WTC11 (cell line): ENCODE data around the gene PRKCG. TPM values are rescaled to one million over a fixed set of nuclear protein-coding genes. Genes with fewer than 3 reads are reported as not detected.

Source experiments
- ATAC-seq: fragments of 200-7000 bp; cut with Tn5 transposase; 2 replicates; pipeline ENCODE4 v1.10.0; 2021; ENCODE audit warnings: mild to moderate bottlenecking, moderate library complexity
- CTCF ChIA-PET: fragments of 300-600 bp; sonication (Branson Sonifier 250); formaldehyde crosslinking; loops from one replicate; lab custom pipeline; 2021; ENCODE audit warnings: antibody characterized with exemption; lab: Charles Lee
- POLR2A ChIA-PET: fragments of 350-600 bp; sonication (Branson Sonifier 250); formaldehyde crosslinking; loops from one replicate; lab custom pipeline; 2021; ENCODE audit warnings: antibody characterized with exemption; lab: Charles Lee
- DNase-seq: peaks from one replicate; pipeline ENCODE4 v3.0.0; 2021; ENCODE audit warnings: low spot score
- H3K27ac Mint-ChIP-seq: 2 replicates; pipeline ENCODE4 v1.8.0; 2021; ENCODE audit warnings: mixed read lengths
- H3K27me3 Mint-ChIP-seq: 2 replicates; pipeline ENCODE4 v1.8.0; 2021; ENCODE audit warnings: low read depth, mild to moderate bottlenecking, moderate library complexity, mixed read lengths
- H3K36me3 Mint-ChIP-seq: 2 replicates; pipeline ENCODE4 v1.8.0; 2021; ENCODE audit warnings: mixed read lengths
- H3K4me1 Mint-ChIP-seq: 2 replicates; pipeline ENCODE4 v1.8.0; 2022; ENCODE audit warnings: mixed read lengths
- H3K4me3 Mint-ChIP-seq: 2 replicates; pipeline ENCODE4 v1.8.0; 2021; ENCODE audit warnings: mild to moderate bottlenecking, moderate library complexity, mixed read lengths
- H3K9me3 Mint-ChIP-seq: 2 replicates; pipeline ENCODE4 v1.8.0; 2021; ENCODE audit warnings: mixed read lengths
- AFF4 ChIP-seq: sonication (generic); formaldehyde crosslinking; IDR thresholded peaks from 2 replicates; pipeline ENCODE4 v1.8.1; 2023; ENCODE audit warnings: mild to moderate bottlenecking, missing genetic modification reagents, borderline replicate concordance
- AR ChIP-seq: fragments of 250-450 bp; sonication (Bioruptor Pico); IDR thresholded peaks from 2 replicates; pipeline ENCODE4 v1.9.0; 2021; ENCODE audit warnings: mild to moderate bottlenecking
- ATF2 ChIP-seq: sonication (generic); formaldehyde crosslinking; IDR thresholded peaks from 2 replicates; pipeline ENCODE4 v1.8.1; 2022; ENCODE audit warnings: low read depth, missing genetic modification reagents, borderline replicate concordance
- CREM ChIP-seq: sonication (generic); formaldehyde crosslinking; IDR thresholded peaks from 2 replicates; pipeline ENCODE4 v1.8.1; 2022; ENCODE audit warnings: mild to moderate bottlenecking, missing genetic modification reagents, moderate library complexity
- ELF4 ChIP-seq: sonication (generic); formaldehyde crosslinking; IDR thresholded peaks from 2 replicates; pipeline ENCODE4 v1.8.1; 2022; ENCODE audit warnings: low read depth, mild to moderate bottlenecking, moderate library complexity, missing genetic modification reagents
- FOXJ3 ChIP-seq: sonication (generic); formaldehyde crosslinking; IDR thresholded peaks from 2 replicates; pipeline ENCODE4 v1.9.0; 2021; ENCODE audit warnings: missing genetic modification reagents, mild to moderate bottlenecking, borderline replicate concordance
- GABPB1 ChIP-seq: sonication (generic); formaldehyde crosslinking; IDR thresholded peaks from 2 replicates; pipeline ENCODE4 v1.8.1; 2023; ENCODE audit warnings: mild to moderate bottlenecking, missing genetic modification reagents
- GRHL2 ChIP-seq: fragments of 250-450 bp; sonication (Bioruptor Pico); IDR thresholded peaks from 2 replicates; pipeline ENCODE4 v1.8.0; 2022; ENCODE audit warnings: mild to moderate bottlenecking, moderate library complexity; ENCODE audit not compliant: insufficient replicate concordance, severe bottlenecking
- GTF2I ChIP-seq: fragments of 250-450 bp; sonication (Bioruptor Pico); conservative IDR thresholded peaks from 2 replicates; pipeline ENCODE4 v1.4.0; 2021; ENCODE audit warnings: mild to moderate bottlenecking
- IRF2 ChIP-seq: sonication (generic); formaldehyde crosslinking; IDR thresholded peaks from 2 replicates; pipeline ENCODE4 v1.8.0; 2022; ENCODE audit warnings: low read depth, missing genetic modification reagents, borderline replicate concordance
- MYBL2 ChIP-seq: sonication (generic); formaldehyde crosslinking; IDR thresholded peaks from 2 replicates; pipeline ENCODE4 v1.8.1; 2023; ENCODE audit warnings: mild to moderate bottlenecking, moderate library complexity, missing genetic modification reagents
- NR3C1 ChIP-seq: sonication (generic); formaldehyde crosslinking; conservative IDR thresholded peaks from 2 replicates; pipeline ENCODE4 v1.8.1; 2023; ENCODE audit warnings: low read depth, mild to moderate bottlenecking, missing genetic modification reagents
- PRDM15 ChIP-seq: sonication (generic); formaldehyde crosslinking; IDR thresholded peaks from 2 replicates; pipeline ENCODE4 v1.8.0; 2022; ENCODE audit warnings: missing genetic modification reagents
- PRRX2 ChIP-seq: fragments of 250-450 bp; sonication (Bioruptor Pico); IDR thresholded peaks from 2 replicates; pipeline ENCODE4 v1.8.0; 2021; ENCODE audit warnings: mild to moderate bottlenecking
- SP1 ChIP-seq: sonication (generic); formaldehyde crosslinking; conservative IDR thresholded peaks from 2 replicates; pipeline ENCODE4 v1.8.1; 2022; ENCODE audit warnings: missing genetic modification reagents
- TEAD1 ChIP-seq: sonication (generic); formaldehyde crosslinking; IDR thresholded peaks from 2 replicates; pipeline ENCODE4 v1.8.0; 2022; ENCODE audit warnings: mild to moderate bottlenecking, missing genetic modification reagents
- ZBTB21 ChIP-seq: sonication (generic); formaldehyde crosslinking; IDR thresholded peaks from 2 replicates; pipeline ENCODE4 v1.8.1; 2023; ENCODE audit warnings: mild to moderate bottlenecking, missing genetic modification reagents, borderline replicate concordance
- total RNA-seq: library from RNA; stranded (reverse); gene quantifications from 3 replicates; pipeline ENCODE4 v1.2.3, GENCODE V29; 2021

PRKCG gene
- total RNA-seq, 1 experiment from 2014 or later, result 23.0 TPM

GRCh38 chr19:53874606-53874990 is 7.4 kb upstream of the PRKCG start (continued):
- TF ChIP-seq TEAD1 (CRISPR knock-in tag), result no peak
- no peak for TF ChIP-seq GABPB1 (CRISPR knock-in tag)
- TF ChIP-seq CREM, result no peak
- TF ChIP-seq MYBL2, result no peak
- no peak for TF ChIP-seq ZBTB21 (CRISPR knock-in tag)
- TF ChIP-seq, all 79 proteins: peak for 0

- peaks cover 39% of the 10 kb centered on the region for H3K36me3 Mint-ChIP-seq
- DNase-seq (no peak), ATAC-seq (no peak)
- no peak overlapping the region for H3K4me3 Mint-ChIP-seq
- no peaks in the 10 kb centered on the region for H3K27me3 Mint-ChIP-seq
- TF ChIP-seq IRF2 (CRISPR knock-in tag) (no peak), AFF4 (no peak), SP1 (CRISPR knock-in tag) (no peak), GTF2I (no peak), ATF2 (no peak), PRDM15 (CRISPR knock-in tag) (no peak), PRRX2 (no peak), TEAD1 (CRISPR knock-in tag) (no peak), AR (CRISPR knock-in tag) (no peak), FOXJ3 (no peak), NR3C1 (CRISPR knock-in tag) (no peak), GRHL2 (CRISPR knock-in tag) (no peak), ELF4 (CRISPR knock-in tag) (no peak)
- H3K27ac Mint-ChIP-seq, result peak overlapping the region; percentile 24; the same call in 1 of the 2 replicates
- CTCF ChIA-PET, result interaction anchor here (1.2 to 1.3 kb wide), 2 partner anchors 37 to 67 kb away, joined by 3 to 5 read pairs; no protein-coding TSS in a partner anchor
- H3K9me3 Mint-ChIP-seq, result no peaks in the 10 kb centered on the region
- peaks cover 25% of the 10 kb centered on the region for H3K4me1 Mint-ChIP-seq
- POLR2A ChIA-PET, result interaction anchor here (2.3 kb wide), 1 partner anchor 8 kb away, joined by 21 read pairs; the partner anchor contains the start of gene MYADM
These were observed 6.2 kb upstream of the PRKCG start for GRCh38 chr19:53875602-53876325.
